ENCODE measurements around the gene SEMA3F.

The SEMA3F gene

DNA sequence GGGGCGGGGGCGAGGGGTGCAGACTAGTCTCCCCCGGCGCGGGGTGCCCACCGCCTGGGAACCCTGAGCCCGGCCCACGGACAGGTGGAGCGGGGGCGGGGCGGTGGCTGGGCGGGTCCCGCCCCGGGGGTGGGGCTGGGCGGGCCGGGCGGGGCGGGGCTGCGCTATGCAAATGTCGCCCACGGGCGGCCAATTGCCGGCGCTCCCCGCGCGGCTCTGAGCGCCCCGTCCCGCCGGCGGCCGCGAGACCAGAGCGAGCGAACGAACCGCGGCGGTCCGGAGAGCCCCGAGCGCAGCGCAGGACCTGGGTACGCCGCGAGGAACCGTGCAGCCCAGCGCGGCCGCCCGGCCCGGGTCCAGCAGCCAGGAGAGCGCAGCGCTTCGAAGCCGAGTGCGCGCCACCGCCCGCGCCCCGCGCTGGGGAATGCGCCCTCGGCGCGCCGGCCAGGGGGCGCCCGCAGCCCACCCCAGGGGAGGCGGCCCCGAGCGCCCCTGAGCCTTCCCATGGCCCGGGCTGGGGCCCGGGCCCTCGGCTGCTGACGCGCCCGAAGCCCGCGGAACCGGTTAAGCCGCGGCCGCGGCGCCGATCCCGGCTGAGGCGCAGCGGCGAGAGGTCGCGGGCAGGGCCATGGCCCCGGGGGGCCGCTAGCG lies at the start of gene SEMA3F:
TSS of gene SEMA3F (plus strand) at position 485 of the 651 bp plus-strand sequence. CDS start 4,299 bp downstream, outside the sequence.
- Histone ChIP-seq H3K9me3 (ENCODE audit: insufficient read depth, low read length, severe bottlenecking) (no peaks in the 10 kb centered on the region), H3K36me3 (ENCODE audit: insufficient read depth, low read length) (no peaks in the 10 kb centered on the region), H3K4me2 (ENCODE audit: insufficient read depth, low read length) (no peak within 1 kb of the TSS), H3K4me3 (ENCODE audit: low read depth in 1 of 2, low read length in 2 of 2) (no peak within 1 kb of the TSS), H3K27ac (ENCODE audit: low read length) (no peak within 1 kb of the TSS), H3K27me3 (ENCODE audit: insufficient read depth, low read length, poor library complexity) (no peaks in the 10 kb centered on the region), H3K79me2 (ENCODE audit: insufficient read depth, low read length) (no peaks in the 10 kb centered on the region), H3K4me1 (ENCODE audit: insufficient read depth, low read length) (no peaks in the 10 kb centered on the region), H3K9ac (ENCODE audit: low read depth, low read length) (no peak within 1 kb of the TSS), H4K20me1 (ENCODE audit: insufficient read depth, low read length) (no peaks in the 10 kb centered on the region), H2AFZ (ENCODE audit: low read depth, low read length) (no peak within 1 kb of the TSS)
- TF ChIP-seq, protein P1, sequence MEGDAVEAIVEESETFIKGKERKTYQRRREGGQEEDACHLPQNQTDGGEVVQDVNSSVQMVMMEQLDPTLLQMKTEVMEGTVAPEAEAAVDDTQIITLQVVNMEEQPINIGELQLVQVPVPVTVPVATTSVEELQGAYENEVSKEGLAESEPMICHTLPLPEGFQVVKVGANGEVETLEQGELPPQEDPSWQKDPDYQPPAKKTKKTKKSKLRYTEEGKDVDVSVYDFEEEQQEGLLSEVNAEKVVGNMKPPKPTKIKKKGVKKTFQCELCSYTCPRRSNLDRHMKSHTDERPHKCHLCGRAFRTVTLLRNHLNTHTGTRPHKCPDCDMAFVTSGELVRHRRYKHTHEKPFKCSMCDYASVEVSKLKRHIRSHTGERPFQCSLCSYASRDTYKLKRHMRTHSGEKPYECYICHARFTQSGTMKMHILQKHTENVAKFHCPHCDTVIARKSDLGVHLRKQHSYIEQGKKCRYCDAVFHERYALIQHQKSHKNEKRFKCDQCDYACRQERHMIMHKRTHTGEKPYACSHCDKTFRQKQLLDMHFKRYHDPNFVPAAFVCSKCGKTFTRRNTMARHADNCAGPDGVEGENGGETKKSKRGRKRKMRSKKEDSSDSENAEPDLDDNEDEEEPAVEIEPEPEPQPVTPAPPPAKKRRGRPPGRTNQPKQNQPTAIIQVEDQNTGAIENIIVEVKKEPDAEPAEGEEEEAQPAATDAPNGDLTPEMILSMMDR (IDR thresholded peaks at IDR 0.05; ENCODE audit: borderline replicate concordance, extremely low read depth, low read length, poor library complexity, severe bottlenecking): no peak
- TF ChIP-seq EZH2 (IDR thresholded peaks at IDR 0.05; ENCODE audit: borderline replicate concordance, low read depth, low read length, severe bottlenecking): no peak
- DNase-seq (no peak), ATAC-seq (ENCODE audit: insufficient read depth, low read depth) (no peak)

- no peak overlapping the region for H3K9ac ChIP-seq (ENCODE audit: low read depth, low read length)
Observed at GRCh38 chr3:50111757-50112156, 43.4 kb upstream of the SEMA3F start.

GRCh38 chr3:50112462-50112861 lies 42.7 kb upstream of the SEMA3F start:
- no peak; the same call in 2 of the 3 replicates for ATAC-seq (ENCODE audit: insufficient read depth, low read depth)
- no peak overlapping the region for H3K4me3 ChIP-seq (ENCODE audit: low read depth in 1 of 2, low read length in 2 of 2)
- H3K27ac ChIP-seq (ENCODE audit: low read length): no peak overlapping the region
- no peaks in the 10 kb centered on the region for H3K9me3 ChIP-seq (ENCODE audit: insufficient read depth, low read length, severe bottlenecking)
- peaks cover 7% of the 10 kb centered on the region; the same call in 1 of the 2 replicates for H4K20me1 ChIP-seq (ENCODE audit: insufficient read depth, low read length)
- TF ChIP-seq, protein P1 (IDR thresholded peaks at IDR 0.05; ENCODE audit: borderline replicate concordance, extremely low read depth, low read length, poor library complexity, severe bottlenecking): no peak
- no peak for TF ChIP-seq EZH2 (IDR thresholded peaks at IDR 0.05; ENCODE audit: borderline replicate concordance, low read depth, low read length, severe bottlenecking)
- no peak for DNase-seq
- no peak overlapping the region for H2AFZ ChIP-seq (ENCODE audit: low read depth, low read length)
- H3K9ac ChIP-seq (ENCODE audit: low read depth, low read length): no peak overlapping the region
- H3K27me3 ChIP-seq (ENCODE audit: insufficient read depth, low read length, poor library complexity): no peaks in the 10 kb centered on the region
- no peak overlapping the region for H3K4me2 ChIP-seq (ENCODE audit: insufficient read depth, low read length)
- no peaks in the 10 kb centered on the region; the same call in 1 of the 2 replicates for H3K79me2 ChIP-seq (ENCODE audit: insufficient read depth, low read length)
- H3K4me1 ChIP-seq (ENCODE audit: insufficient read depth, low read length): no peaks in the 10 kb centered on the region
- peaks cover 98% of the 10 kb centered on the region for H3K36me3 ChIP-seq (ENCODE audit: insufficient read depth, low read length)

More at GRCh38 chr3:50111757-50112156, 43.4 kb upstream of the SEMA3F start:
- TF ChIP-seq, protein P1 (IDR thresholded peaks at IDR 0.05; ENCODE audit: borderline replicate concordance, extremely low read depth, low read length, poor library complexity, severe bottlenecking): no peak
- TF ChIP-seq EZH2 (IDR thresholded peaks at IDR 0.05; ENCODE audit: borderline replicate concordance, low read depth, low read length, severe bottlenecking): no peak
- Histone ChIP-seq H3K4me3 (ENCODE audit: low read depth in 1 of 2, low read length in 2 of 2) (no peak overlapping the region), H3K79me2 (ENCODE audit: insufficient read depth, low read length) (peaks cover 2% of the 10 kb centered on the region; the same call in 1 of the 2 replicates), H3K27me3 (ENCODE audit: insufficient read depth, low read length, poor library complexity) (no peaks in the 10 kb centered on the region), H3K4me2 (ENCODE audit: insufficient read depth, low read length) (no peak overlapping the region), H3K27ac (ENCODE audit: low read length) (no peak overlapping the region), H3K9me3 (ENCODE audit: insufficient read depth, low read length, severe bottlenecking) (no peaks in the 10 kb centered on the region), H4K20me1 (ENCODE audit: insufficient read depth, low read length) (peaks cover 7% of the 10 kb centered on the region; the same call in 1 of the 2 replicates), H3K4me1 (ENCODE audit: insufficient read depth, low read length) (no peaks in the 10 kb centered on the region), H2AFZ (ENCODE audit: low read depth, low read length) (no peak overlapping the region), H3K36me3 (ENCODE audit: insufficient read depth, low read length) (peaks cover 98% of the 10 kb centered on the region)
- DNase-seq (no peak), ATAC-seq (ENCODE audit: insufficient read depth, low read depth) (no peak)

Data from DND-41 (cell line).